Right lobe of liver (tissue), 6 donors: ENCODE data around the gene MED15. TPM values are rescaled to one million over a fixed set of nuclear protein-coding genes. Genes with fewer than 3 reads are reported as not detected.

Experiments
- ATAC-seq, 4 donors: fragments of 200-7000 bp; cut with Tn5 transposase; one replicate each; pipeline ENCODE4 v1.9.1; 2020; ENCODE audit warnings: mild to moderate bottlenecking in 4 of 4, moderate library complexity in 4 of 4
- DNase-seq, 3 donors: peaks; one replicate each; pipeline ENCODE4 v3.0.0-alpha.2; 2020
- H3K27ac ChIP-seq, 3 donors: fragments of 200-600 bp; one replicate each; pipeline ENCODE4 v1.8.0; 2022
- H3K27me3 ChIP-seq, 2 donors: fragments of 200-600 bp; one replicate each; pipeline ENCODE4 v1.8.0; 2022
- H3K36me3 ChIP-seq, 4 donors: fragments of 200-600 bp; sonication (generic) in 1 of 4; one replicate each; pipeline versions ENCODE4 v1.5.1 to v1.8.0; 2017 to 2022; ENCODE audit warnings: control low read depth in 1 of 4
- H3K4me1 ChIP-seq, 4 donors: fragments of 200-600 bp; sonication (generic) in 1 of 4; one replicate each; pipeline versions ENCODE4 v1.5.1 to v1.8.0; 2017 to 2022; ENCODE audit warnings: control low read depth in 1 of 4
- H3K4me3 ChIP-seq, 3 donors: fragments of 200-600 bp; one replicate each; pipeline ENCODE4 v1.8.0; 2022
- H3K9me3 ChIP-seq, 4 donors: fragments of 200-600 bp; sonication (generic) in 1 of 4; one replicate each; pipeline versions ENCODE4 v1.5.1 to v1.8.0; 2017 to 2022; ENCODE audit warnings: control low read depth in 1 of 4
- POLR2A ChIP-seq: fragments of 450-650 bp; IDR thresholded peaks from one replicate; pipeline ENCODE4 v1.6.1; 2017; ENCODE audit warnings: antibody characterized with exemption, mild to moderate bottlenecking
- WGBS: methylation state at CpG from one replicate; pipeline ENCODE4 v1.1.6; 2018; ENCODE audit warnings: low coverage, low lambda C conversion rate; ENCODE audit not compliant: insufficient coverage; ENCODE audit errors: missing lambda C conversion rate; 5-methylcytosine and 5-hydroxymethylcytosine counted together
- intact Hi-C, 2 donors: fragments of 100-400 bp; cut with DNase I; formaldehyde crosslinking; loops; one replicate each; pipeline versions ENCODE4 v1.11.2 to v1.14.1; 2022
- total RNA-seq, 6 experiments: library from RNA; depleted of rRNA in 2 of 6; stranded (reverse); fragments of >200 nt in 2 of 6; fragmentation: NEBNext Ultra II Directional in 3 of 6; extraction: Animal tissue kit (Norgen Biotek cat#: 25700) in 3 of 6; gene quantifications; one replicate each; pipeline versions ENCODE4 v1.1.0 to v1.2.4, GENCODE V29; 2016 to 2023
- TF ChIP-seq, protein P1 (sequence below), 4 donors: fragments of 200-600 bp in 3 of 4; fragments of 450-650 bp in 1 of 4; IDR thresholded peaks; one replicate each; pipeline versions ENCODE4 v1.5.1 to v1.8.0; 2016 to 2022; ENCODE audit warnings: antibody characterized with exemption in 4 of 4, mild to moderate bottlenecking in 2 of 4
- donor health status: DM: no; HTN: yes; CAD: no.
- donor health status: DM: no; HTN: no; CAD: no.
- donor health status: DM: no; HTN: no; CAD: no.
- donor health status: DM: no; HTN: yes; CAD: no.
- donor health status: DM: no; HTN: yes; CAD: no.

The MED15 gene
- total RNA-seq, 6 experiments from 2014 or later = 15.7 to 34.7 (median 23.6) TPM

GRCh38 chr22:20563466-20563906 is 56.1 kb downstream of the MED15 start:
- no peak overlapping the region for H3K4me3 ChIP-seq
- intact Hi-C loops = no loop called here

GRCh38 chr22:20563941-20564371 is 56.5 kb downstream of the MED15 start:
- peaks cover 9 to 56% (median 12%) of the 10 kb centered on the region in 4 donors for H3K36me3 ChIP-seq
- intact Hi-C loops = no loop called here
- no peak for ATAC-seq
- TF ChIP-seq, protein P1, sequence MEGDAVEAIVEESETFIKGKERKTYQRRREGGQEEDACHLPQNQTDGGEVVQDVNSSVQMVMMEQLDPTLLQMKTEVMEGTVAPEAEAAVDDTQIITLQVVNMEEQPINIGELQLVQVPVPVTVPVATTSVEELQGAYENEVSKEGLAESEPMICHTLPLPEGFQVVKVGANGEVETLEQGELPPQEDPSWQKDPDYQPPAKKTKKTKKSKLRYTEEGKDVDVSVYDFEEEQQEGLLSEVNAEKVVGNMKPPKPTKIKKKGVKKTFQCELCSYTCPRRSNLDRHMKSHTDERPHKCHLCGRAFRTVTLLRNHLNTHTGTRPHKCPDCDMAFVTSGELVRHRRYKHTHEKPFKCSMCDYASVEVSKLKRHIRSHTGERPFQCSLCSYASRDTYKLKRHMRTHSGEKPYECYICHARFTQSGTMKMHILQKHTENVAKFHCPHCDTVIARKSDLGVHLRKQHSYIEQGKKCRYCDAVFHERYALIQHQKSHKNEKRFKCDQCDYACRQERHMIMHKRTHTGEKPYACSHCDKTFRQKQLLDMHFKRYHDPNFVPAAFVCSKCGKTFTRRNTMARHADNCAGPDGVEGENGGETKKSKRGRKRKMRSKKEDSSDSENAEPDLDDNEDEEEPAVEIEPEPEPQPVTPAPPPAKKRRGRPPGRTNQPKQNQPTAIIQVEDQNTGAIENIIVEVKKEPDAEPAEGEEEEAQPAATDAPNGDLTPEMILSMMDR (IDR thresholded peaks at IDR 0.05) = no peak
- TF ChIP-seq POLR2A = no peak
- no peak for DNase-seq
- no peaks in the 10 kb centered on the region for H3K27me3 ChIP-seq
- no peak overlapping the region for H3K27ac ChIP-seq
- no peak overlapping the region for H3K4me3 ChIP-seq
- H3K4me1 ChIP-seq = no peaks in the 10 kb centered on the region
- WGBS = 60% methylated on average over 12 of the region's 13 CpGs
- H3K9me3 ChIP-seq = no peaks in the 10 kb centered on the region

More at GRCh38 chr22:20563466-20563906, 56.1 kb downstream of the MED15 start:
- Histone ChIP-seq H3K4me1 (no peaks in the 10 kb centered on the region), H3K9me3 (no peaks in the 10 kb centered on the region), H3K27me3 (no peaks in the 10 kb centered on the region), H3K27ac (no peak overlapping the region), H3K36me3 (peaks cover 9 to 51% (median 14%) of the 10 kb centered on the region in 4 donors)
- 60% methylated on average over 4 of the region's 4 CpGs for WGBS
- TF ChIP-seq, protein P1 (IDR thresholded peaks at IDR 0.05) = no peak
- no peak for TF ChIP-seq POLR2A
- no peak for DNase-seq
- no peak for ATAC-seq

- TF ChIP-seq, protein P1 (IDR thresholded peaks at IDR 0.05) = no peak
- TF ChIP-seq POLR2A = no peak
- Histone ChIP-seq H3K9me3 (no peaks in the 10 kb centered on the region), H3K27ac (no peak overlapping the region), H3K36me3 (peaks cover 9 to 53% (median 12%) of the 10 kb centered on the region in 4 donors), H3K27me3 (no peaks in the 10 kb centered on the region), H3K4me1 (no peaks in the 10 kb centered on the region), H3K4me3 (no peak overlapping the region)
- intact Hi-C loops = no loop called here
- ATAC-seq = no peak
- no peak for DNase-seq
- 75% methylated on average over 4 of the region's 13 CpGs for WGBS
Measured at GRCh38 chr22:20565079-20565734, 57.8 kb downstream of the MED15 start.

DNA sequence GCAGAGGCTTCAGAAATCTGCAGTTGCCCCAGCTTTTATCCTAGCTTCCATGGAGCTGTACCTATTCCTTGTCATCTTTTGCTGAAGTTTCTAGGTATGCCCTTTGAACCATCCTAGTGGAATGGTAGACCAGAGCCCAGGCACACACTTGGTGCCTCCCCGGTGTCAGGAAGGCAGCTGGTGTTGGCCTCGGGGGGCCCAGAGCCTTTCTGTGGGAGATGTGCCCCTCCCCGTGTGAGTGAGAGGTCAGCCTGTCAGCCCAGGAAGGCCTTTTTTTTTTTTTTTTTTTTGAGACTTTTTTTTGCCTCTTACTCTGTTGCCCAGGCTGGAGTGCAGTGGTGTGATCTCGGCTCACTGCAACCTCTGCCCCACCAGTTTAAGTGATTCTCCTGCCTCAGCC is 58.4 kb downstream of the MED15 start:
- intact Hi-C loops = no loop called here
- Histone ChIP-seq H3K36me3 (peaks cover 9 to 53% (median 12%) of the 10 kb centered on the region in 4 donors), H3K4me3 (no peak overlapping the region), H3K4me1 (no peaks in the 10 kb centered on the region), H3K27ac (no peak overlapping the region), H3K9me3 (no peaks in the 10 kb centered on the region), H3K27me3 (no peaks in the 10 kb centered on the region)
- no CpG with 5 or more reads among the region's 4 CpGs for WGBS
- ATAC-seq (no peak), DNase-seq (peak in 1 of 3 donors; percentile 39)
- TF ChIP-seq POLR2A = no peak

DNA sequence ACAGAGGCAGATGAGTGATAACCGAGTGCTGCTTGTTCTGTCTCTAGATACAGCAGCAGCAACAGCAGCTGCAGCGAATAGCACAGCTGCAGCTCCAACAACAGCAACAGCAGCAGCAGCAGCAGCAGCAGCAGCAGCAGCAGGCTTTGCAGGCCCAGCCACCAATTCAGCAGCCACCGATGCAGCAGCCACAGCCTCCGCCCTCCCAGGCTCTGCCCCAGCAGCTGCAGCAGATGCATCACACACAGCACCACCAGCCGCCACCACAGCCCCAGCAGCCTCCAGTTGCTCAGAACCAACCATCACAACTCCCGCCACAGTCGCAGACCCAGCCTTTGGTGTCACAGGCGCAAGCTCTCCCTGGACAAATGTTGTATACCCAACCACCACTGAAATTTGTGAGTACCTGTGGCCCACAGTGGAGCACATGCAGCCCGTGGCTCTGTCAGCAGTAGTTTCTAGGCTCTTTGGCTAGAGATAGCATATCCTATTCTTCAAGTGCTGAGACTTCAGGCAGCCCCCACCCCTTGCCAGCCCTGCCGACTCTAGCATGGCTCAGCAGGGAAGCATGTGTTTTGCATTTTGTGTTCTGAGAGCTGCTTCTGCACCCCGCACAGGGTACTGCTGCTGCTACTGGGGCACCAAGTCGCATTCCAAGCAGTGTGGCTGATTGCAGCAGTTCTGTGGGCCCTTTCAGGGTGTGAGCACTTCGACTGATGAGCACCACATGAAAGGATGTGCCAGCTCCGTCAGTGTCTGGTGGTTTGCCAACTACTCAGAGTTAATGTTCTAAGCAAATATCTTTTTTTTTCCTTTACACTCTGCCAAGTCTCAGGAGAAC is 59.2 kb downstream of the MED15 start:
- H3K27me3 ChIP-seq = no peaks in the 10 kb centered on the region
- intact Hi-C loops = no loop called here
- no peaks in the 10 kb centered on the region for H3K4me1 ChIP-seq
- TF ChIP-seq POLR2A = no peak
- TF ChIP-seq, protein P1 (IDR thresholded peaks at IDR 0.05) = no peak
- H3K27ac ChIP-seq = no peak overlapping the region
- no peak overlapping the region for H3K4me3 ChIP-seq
- DNase-seq = peak in 1 of 3 donors; percentile 57
- peaks cover 9 to 61% (median 12%) of the 10 kb centered on the region in 4 donors for H3K36me3 ChIP-seq
- WGBS = 6% methylated on average over 2 of the region's 14 CpGs
- ATAC-seq = peak in 2 of 4 donors; percentile 9 to 23
- H3K9me3 ChIP-seq = no peaks in the 10 kb centered on the region
